GM23338 (cell line): ENCODE results near the gene RAB40C.

Experiments
- CTCF ChIP-seq, 2 experiments: fragments of 200-600 bp in 1 of 2; sonication (generic) in 1 of 2; conservative IDR thresholded peaks; 2 replicates each; pipeline versions ENCODE4 v1.5.1 to v1.6.1; 2016 to 2017; ENCODE audit warnings: antibody characterized with exemption in 2 of 2, low read depth in 2 of 2, mild to moderate bottlenecking in 2 of 2, moderate library complexity in 1 of 2
- EZH2 ChIP-seq: fragments of 200-600 bp; sonication (generic); IDR thresholded peaks from one replicate; pipeline ENCODE4 v1.8.0; 2017; ENCODE audit warnings: antibody characterized with exemption, mild to moderate bottlenecking, low read depth; ENCODE audit not compliant: unreplicated experiment
- EZH2phosphoT487 ChIP-seq: fragments of 200-600 bp; sonication (generic); IDR thresholded peaks from one replicate; pipeline ENCODE4 v1.8.1; 2018; ENCODE audit warnings: antibody characterized with exemption; ENCODE audit not compliant: unreplicated experiment
- NANOG ChIP-seq: IDR thresholded peaks from 2 replicates; pipeline ENCODE4 v1.6.1; 2016; ENCODE audit warnings: antibody characterized with exemption, borderline replicate concordance
- REST ChIP-seq: IDR thresholded peaks from one replicate; pipeline ENCODE4 v1.6.1; 2018; ENCODE audit warnings: antibody characterized with exemption; ENCODE audit not compliant: unreplicated experiment

- TF ChIP-seq EZH2phosphoT487: no peak
- no peak for TF ChIP-seq REST
- no peak for TF ChIP-seq CTCF (conservative IDR thresholded peaks at IDR 0.05; ENCODE audit: low read depth in 2 of 2)
- no peak for TF ChIP-seq NANOG
- TF ChIP-seq EZH2: no peak
Measured at GRCh38 chr16:580946-581498, 8.8 kb upstream of the RAB40C start.
